Osteocyte (in vitro differentiated cells): ENCODE measurements around the gene ACR. TPM values are rescaled to one million over a fixed set of nuclear protein-coding genes. Genes with fewer than 3 reads are reported as not detected.

Experiments used
- DNase-seq: peaks from one replicate; pipeline ENCODE4 v3.0.0; 2021; ENCODE audit warnings: mixed read lengths; ENCODE audit not compliant: unreplicated experiment; ENCODE audit errors: extremely low spot score
- H3K27ac Mint-ChIP-seq: one replicate; pipeline ENCODE4 v1.8.0; 2021; ENCODE audit warnings: mild to moderate bottlenecking, mixed read lengths; ENCODE audit not compliant: unreplicated experiment
- H3K27me3 Mint-ChIP-seq: one replicate; pipeline ENCODE4 v1.8.0; 2021; ENCODE audit warnings: mixed read lengths; ENCODE audit not compliant: unreplicated experiment
- H3K36me3 Mint-ChIP-seq: one replicate; pipeline ENCODE4 v1.8.0; 2021; ENCODE audit warnings: mixed read lengths; ENCODE audit not compliant: unreplicated experiment
- H3K4me1 Mint-ChIP-seq: one replicate; pipeline ENCODE4 v1.8.0; 2021; ENCODE audit warnings: mixed read lengths; ENCODE audit not compliant: unreplicated experiment
- H3K4me3 Mint-ChIP-seq: one replicate; pipeline ENCODE4 v1.8.0; 2021; ENCODE audit warnings: mild to moderate bottlenecking, moderate library complexity, mixed read lengths; ENCODE audit not compliant: unreplicated experiment
- H3K9me3 Mint-ChIP-seq: one replicate; pipeline ENCODE4 v1.8.0; 2021; ENCODE audit warnings: mixed read lengths; ENCODE audit not compliant: unreplicated experiment
- total RNA-seq: library from RNA; stranded (reverse); gene quantifications from 2 replicates; pipeline ENCODE4 v1.2.1, GENCODE V29; 2021
- TF ChIP-seq, protein P1 (sequence below): fragments of 200-600 bp; sonication (generic); IDR thresholded peaks from 2 replicates; pipeline ENCODE4 v1.5.0; 2021; ENCODE audit warnings: antibody characterized with exemption, mild to moderate bottlenecking, moderate library complexity

ACR gene
- total RNA-seq, 1 donor from 2014 or later = not detected

DNA sequence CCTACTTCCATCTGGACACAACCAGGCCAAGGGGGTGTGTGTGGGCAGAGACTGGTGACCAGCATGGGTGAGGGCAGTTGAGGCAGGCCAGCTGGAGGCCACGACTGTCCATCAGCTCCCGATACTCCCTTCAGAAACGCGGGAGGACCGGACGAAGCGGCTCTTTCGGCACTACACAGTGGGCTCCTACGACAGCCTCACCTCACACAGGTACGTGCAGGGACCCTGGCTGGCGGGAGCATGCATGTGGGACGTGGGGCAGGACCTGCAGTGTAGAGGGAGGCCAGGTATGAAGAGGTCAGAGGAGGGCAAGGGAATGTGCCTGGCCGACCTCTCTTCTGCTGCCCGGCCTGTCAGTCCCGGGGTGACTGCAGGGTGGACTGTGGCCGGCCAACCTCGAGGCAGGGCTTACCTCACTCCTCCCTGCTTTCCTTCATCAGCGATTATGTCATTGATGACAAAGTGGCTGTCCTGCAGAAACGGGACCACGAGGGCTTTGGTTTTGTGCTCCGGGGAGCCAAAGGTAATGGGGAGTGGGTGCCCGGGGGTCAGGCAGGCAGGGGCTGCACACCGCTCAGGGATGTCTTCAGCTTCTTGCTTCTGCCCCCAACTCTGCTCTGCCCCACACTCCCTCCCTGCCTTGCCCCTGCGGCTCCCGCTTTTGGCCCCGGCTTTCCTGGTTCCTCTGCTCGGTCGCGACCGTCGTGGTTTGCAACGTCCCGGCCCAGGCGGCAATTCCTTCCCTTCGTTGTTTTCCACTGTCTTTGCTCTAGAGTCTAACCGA lies 34.1 kb upstream of the ACR start:
- Mint-ChIP-seq H3K27me3 (no peaks in the 10 kb centered on the region), H3K27ac (no peak overlapping the region), H3K36me3 (no peaks in the 10 kb centered on the region), H3K4me1 (peaks cover 18% of the 10 kb centered on the region), H3K9me3 (no peaks in the 10 kb centered on the region), H3K4me3 (no peak overlapping the region)
- no peak for DNase-seq
- TF ChIP-seq, protein P1, sequence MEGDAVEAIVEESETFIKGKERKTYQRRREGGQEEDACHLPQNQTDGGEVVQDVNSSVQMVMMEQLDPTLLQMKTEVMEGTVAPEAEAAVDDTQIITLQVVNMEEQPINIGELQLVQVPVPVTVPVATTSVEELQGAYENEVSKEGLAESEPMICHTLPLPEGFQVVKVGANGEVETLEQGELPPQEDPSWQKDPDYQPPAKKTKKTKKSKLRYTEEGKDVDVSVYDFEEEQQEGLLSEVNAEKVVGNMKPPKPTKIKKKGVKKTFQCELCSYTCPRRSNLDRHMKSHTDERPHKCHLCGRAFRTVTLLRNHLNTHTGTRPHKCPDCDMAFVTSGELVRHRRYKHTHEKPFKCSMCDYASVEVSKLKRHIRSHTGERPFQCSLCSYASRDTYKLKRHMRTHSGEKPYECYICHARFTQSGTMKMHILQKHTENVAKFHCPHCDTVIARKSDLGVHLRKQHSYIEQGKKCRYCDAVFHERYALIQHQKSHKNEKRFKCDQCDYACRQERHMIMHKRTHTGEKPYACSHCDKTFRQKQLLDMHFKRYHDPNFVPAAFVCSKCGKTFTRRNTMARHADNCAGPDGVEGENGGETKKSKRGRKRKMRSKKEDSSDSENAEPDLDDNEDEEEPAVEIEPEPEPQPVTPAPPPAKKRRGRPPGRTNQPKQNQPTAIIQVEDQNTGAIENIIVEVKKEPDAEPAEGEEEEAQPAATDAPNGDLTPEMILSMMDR = no peak

DNA sequence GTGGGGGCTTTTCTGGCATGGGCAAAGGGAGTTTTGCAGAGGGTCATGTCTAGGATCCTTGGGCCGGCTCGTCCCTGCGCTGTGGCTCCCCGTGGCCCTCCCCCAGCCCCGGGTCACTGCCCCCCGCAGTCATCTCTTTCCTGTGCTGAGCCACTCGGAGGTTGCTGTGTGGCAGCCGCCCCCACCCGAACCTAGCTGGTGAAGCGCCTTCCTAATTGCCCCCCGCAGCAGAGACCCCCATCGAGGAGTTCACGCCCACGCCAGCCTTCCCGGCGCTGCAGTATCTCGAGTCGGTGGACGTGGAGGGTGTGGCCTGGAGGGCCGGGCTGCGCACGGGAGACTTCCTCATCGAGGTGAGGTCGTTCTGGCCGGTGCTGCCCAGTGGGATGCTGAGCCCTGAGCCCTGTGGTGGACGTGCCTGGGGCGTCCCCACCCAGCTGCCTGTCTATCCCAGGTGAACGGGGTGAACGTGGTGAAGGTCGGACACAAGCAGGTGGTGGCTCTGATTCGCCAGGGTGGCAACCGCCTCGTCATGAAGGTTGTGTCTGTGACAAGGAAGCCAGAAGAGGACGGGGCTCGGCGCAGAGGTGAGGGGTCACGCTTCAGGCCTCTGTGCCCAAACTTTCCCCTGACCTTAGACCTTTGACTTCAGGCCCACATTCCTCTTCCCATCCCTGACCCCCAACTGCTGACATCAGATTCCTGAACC lies 33.3 kb upstream of the ACR start:
- H3K36me3 Mint-ChIP-seq = no peaks in the 10 kb centered on the region
- peaks cover 18% of the 10 kb centered on the region for H3K4me1 Mint-ChIP-seq
- no peak overlapping the region for H3K27ac Mint-ChIP-seq
- no peak overlapping the region for H3K4me3 Mint-ChIP-seq
- H3K9me3 Mint-ChIP-seq = no peaks in the 10 kb centered on the region
- H3K27me3 Mint-ChIP-seq = no peaks in the 10 kb centered on the region
- no peak for DNase-seq
- TF ChIP-seq, protein P1 = no peak

DNA sequence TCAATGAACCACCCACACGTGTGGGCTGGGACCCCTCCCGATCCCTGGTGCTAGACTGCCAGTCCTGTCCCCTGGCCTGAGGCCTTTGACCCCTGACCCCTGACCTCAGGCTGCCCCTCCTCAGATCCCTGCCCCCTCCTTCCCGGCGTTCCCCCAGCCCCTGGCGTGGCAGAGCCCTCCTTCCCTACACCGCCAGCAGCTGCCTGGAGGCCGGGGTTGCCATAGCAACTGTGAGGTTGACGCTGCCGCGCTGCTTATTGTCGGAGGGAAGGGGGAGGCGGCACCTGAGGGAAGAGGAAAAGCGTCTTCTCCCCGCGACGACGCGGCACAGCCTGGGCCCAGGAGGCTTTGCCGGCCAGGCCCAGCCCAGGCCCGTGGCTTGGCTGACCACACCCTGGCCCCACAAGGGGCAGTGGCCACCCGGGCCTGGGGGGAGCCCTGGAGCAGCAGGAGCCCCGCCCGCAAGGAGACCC lies 32.7 kb upstream of the ACR start:
- peaks cover 17% of the 10 kb centered on the region for H3K4me1 Mint-ChIP-seq
- no peaks in the 10 kb centered on the region for H3K36me3 Mint-ChIP-seq
- no peak overlapping the region for H3K27ac Mint-ChIP-seq
- H3K9me3 Mint-ChIP-seq = no peaks in the 10 kb centered on the region
- TF ChIP-seq, protein P1 = no peak
- DNase-seq = no peak
- H3K4me3 Mint-ChIP-seq = no peak overlapping the region
- H3K27me3 Mint-ChIP-seq = no peaks in the 10 kb centered on the region

DNA sequence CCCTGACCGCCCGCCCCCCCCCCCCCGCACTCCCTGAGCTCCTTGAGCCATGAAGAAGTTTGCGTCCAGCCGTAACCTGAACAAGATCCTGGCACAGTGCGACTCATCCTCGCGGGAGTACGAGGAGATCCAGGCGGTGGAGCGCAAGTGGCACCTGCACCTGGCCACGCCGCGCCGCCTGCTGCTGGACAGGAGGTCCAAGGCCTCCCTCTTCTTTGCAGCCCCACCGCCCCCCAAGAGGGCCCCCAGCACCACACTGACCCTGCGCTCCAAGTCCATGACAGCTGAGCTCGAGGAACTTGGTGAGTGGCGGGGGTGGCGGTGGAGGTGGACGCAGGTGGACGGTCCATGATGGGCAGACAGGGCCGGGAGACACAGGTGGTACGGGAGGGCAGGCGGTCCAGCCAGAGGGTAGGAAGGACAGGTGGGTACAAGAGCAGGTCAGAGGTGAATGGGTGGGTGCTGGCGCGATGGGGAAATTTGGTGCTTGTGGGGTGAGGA lies 32.1 kb upstream of the ACR start:
- peaks cover 20% of the 10 kb centered on the region for H3K4me1 Mint-ChIP-seq

More for the DNA sequence above, 32.1 kb upstream of the ACR start:
- no peak for DNase-seq
- Mint-ChIP-seq H3K27me3 (no peaks in the 10 kb centered on the region), H3K9me3 (no peaks in the 10 kb centered on the region), H3K36me3 (no peaks in the 10 kb centered on the region), H3K27ac (no peak overlapping the region), H3K4me3 (peak overlapping the region; percentile 7)
- TF ChIP-seq, protein P1 = no peak
